ENCODE results near the gene SPEF2.

DNA sequence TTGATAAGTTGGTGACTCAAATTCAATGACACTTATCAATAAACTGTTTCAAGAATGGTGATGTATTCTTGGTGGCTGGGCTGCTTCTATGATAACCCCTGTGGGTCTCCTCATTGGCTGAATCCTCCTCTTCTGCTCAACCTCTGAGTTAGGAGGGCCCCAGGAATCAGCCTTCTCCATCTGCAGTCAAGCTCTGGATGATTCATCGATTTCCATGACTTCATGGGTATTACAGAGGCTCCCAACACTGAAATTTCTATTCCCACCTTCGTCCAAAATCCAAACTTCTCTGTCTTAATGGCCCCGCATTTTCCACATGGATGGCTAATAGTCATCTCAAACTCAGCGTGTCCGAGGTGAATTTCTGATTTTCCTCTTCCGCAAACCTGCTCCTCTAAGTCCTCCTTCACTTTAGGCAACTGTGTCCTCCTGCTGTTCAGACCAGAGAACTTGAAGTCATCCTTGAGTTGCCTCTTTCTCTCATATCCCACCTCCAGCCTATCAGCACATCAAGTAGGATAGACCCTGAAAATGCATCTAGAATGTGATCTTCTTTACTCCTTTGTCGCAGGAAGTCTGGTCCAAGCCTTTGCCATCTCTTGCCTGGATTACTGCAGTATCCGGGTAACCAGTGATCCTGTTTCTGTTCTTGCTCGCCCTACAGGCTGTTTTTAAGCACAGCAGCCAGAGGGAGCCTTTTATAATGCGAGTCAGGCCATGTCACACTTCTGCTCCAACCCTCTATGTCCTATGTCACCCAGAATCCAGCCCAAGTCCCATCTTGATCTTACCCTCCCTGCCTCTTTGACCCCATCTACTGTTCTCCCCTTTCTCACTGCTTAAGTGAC lies 197.7 kb downstream of the SPEF2 start:
- TF ChIP-seq ZNF174 (tag by site-specific recombination; IDR thresholded peaks at IDR 0.05) (no peak), ZBTB1 (tag by site-specific recombination; IDR thresholded peaks at IDR 0.05) (no peak), YY1 (tag by site-specific recombination; IDR thresholded peaks at IDR 0.05) (no peak), ZNF501 (tag by site-specific recombination; IDR thresholded peaks at IDR 0.05) (no peak), ZIC2 (tag by site-specific recombination; IDR thresholded peaks at IDR 0.05) (no peak), ZNF121 (tag by site-specific recombination; IDR thresholded peaks at IDR 0.05) (no peak), GFI1B (tag by site-specific recombination; IDR thresholded peaks at IDR 0.05) (no peak), ZNF114 (tag by site-specific recombination; IDR thresholded peaks at IDR 0.05) (no peak), MZF1 (tag by site-specific recombination; IDR thresholded peaks at IDR 0.05; ENCODE audit: borderline replicate concordance) (no peak), ZBTB17 (tag by site-specific recombination; IDR thresholded peaks at IDR 0.05) (no peak)
- TF ChIP-seq, protein P1, sequence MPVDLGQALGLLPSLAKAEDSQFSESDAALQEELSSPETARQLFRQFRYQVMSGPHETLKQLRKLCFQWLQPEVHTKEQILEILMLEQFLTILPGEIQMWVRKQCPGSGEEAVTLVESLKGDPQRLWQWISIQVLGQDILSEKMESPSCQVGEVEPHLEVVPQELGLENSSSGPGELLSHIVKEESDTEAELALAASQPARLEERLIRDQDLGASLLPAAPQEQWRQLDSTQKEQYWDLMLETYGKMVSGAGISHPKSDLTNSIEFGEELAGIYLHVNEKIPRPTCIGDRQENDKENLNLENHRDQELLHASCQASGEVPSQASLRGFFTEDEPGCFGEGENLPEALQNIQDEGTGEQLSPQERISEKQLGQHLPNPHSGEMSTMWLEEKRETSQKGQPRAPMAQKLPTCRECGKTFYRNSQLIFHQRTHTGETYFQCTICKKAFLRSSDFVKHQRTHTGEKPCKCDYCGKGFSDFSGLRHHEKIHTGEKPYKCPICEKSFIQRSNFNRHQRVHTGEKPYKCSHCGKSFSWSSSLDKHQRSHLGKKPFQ (tag by site-specific recombination; IDR thresholded peaks at IDR 0.05) = no peak
- TF ChIP-seq, protein P2, sequence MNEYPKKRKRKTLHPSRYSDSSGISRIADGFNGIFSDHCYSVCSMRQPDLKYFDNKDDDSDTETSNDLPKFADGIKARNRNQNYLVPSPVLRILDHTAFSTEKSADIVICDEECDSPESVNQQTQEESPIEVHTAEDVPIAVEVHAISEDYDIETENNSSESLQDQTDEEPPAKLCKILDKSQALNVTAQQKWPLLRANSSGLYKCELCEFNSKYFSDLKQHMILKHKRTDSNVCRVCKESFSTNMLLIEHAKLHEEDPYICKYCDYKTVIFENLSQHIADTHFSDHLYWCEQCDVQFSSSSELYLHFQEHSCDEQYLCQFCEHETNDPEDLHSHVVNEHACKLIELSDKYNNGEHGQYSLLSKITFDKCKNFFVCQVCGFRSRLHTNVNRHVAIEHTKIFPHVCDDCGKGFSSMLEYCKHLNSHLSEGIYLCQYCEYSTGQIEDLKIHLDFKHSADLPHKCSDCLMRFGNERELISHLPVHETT (tag by site-specific recombination; IDR thresholded peaks at IDR 0.05) = no peak
- TF ChIP-seq, protein P3, sequence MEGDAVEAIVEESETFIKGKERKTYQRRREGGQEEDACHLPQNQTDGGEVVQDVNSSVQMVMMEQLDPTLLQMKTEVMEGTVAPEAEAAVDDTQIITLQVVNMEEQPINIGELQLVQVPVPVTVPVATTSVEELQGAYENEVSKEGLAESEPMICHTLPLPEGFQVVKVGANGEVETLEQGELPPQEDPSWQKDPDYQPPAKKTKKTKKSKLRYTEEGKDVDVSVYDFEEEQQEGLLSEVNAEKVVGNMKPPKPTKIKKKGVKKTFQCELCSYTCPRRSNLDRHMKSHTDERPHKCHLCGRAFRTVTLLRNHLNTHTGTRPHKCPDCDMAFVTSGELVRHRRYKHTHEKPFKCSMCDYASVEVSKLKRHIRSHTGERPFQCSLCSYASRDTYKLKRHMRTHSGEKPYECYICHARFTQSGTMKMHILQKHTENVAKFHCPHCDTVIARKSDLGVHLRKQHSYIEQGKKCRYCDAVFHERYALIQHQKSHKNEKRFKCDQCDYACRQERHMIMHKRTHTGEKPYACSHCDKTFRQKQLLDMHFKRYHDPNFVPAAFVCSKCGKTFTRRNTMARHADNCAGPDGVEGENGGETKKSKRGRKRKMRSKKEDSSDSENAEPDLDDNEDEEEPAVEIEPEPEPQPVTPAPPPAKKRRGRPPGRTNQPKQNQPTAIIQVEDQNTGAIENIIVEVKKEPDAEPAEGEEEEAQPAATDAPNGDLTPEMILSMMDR (tag by site-specific recombination; IDR thresholded peaks at IDR 0.05) = peak; percentile 26
- TF ChIP-seq, protein P4, sequence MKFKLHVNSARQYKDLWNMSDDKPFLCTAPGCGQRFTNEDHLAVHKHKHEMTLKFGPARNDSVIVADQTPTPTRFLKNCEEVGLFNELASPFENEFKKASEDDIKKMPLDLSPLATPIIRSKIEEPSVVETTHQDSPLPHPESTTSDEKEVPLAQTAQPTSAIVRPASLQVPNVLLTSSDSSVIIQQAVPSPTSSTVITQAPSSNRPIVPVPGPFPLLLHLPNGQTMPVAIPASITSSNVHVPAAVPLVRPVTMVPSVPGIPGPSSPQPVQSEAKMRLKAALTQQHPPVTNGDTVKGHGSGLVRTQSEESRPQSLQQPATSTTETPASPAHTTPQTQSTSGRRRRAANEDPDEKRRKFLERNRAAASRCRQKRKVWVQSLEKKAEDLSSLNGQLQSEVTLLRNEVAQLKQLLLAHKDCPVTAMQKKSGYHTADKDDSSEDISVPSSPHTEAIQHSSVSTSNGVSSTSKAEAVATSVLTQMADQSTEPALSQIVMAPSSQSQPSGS (tag by site-specific recombination; IDR thresholded peaks at IDR 0.05; ENCODE audit: low read depth) = no peak

All from HEK293 (cell line).